ENCODE measurements around the gene LZTS3.
"Not testable (repeated sequence)": the region's sequence is repeated elsewhere in the genome, so short reads cannot be mapped to it uniquely, and the experiment has no call there.

DNA sequence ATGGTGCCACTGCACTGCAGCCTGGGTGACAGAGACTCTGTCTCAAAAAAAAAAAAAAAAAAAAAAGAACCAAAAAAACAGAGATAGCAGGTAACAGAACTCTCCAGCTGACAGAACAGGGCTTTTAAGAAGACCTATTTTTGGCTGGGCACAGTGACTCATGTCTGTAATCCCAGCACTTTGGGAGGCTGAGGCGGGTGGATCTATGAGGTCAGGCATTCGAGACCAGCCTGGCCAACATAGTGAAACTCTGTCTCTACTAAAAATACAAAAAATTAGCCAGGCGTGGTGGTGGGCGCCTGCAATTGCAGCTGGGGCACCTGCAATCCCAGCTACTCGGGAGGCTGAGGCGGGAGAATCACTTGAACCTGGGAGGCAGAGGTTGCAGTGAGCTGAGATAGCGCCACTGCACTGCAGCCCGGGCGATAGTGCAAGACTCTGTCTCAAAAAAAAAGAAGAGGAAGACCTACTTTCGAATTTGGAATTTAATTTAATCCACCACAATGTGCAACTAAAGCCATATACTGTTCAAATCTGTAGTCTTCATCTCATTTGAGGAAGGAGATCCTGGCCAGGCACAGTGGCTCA, 21.2 kb downstream of the LZTS3 start:
- TF ChIP-seq PRDM1 (tag by site-specific recombination; IDR thresholded peaks at IDR 0.05); IKZF3 (tag by site-specific recombination; IDR thresholded peaks at IDR 0.05); ZNF37A (tag by site-specific recombination; IDR thresholded peaks at IDR 0.05); ZBTB49 (tag by site-specific recombination; IDR thresholded peaks at IDR 0.05; ENCODE audit: low read depth); CTCF (tag by site-specific recombination; IDR thresholded peaks at IDR 0.05); ZNF624 (tag by site-specific recombination; IDR thresholded peaks at IDR 0.05); YY1 (tag by site-specific recombination; IDR thresholded peaks at IDR 0.05); SP2 (tag by site-specific recombination; IDR thresholded peaks at IDR 0.05); ZSCAN18 (tag by site-specific recombination; IDR thresholded peaks at IDR 0.05); TCF7L2 (IDR thresholded peaks at IDR 0.05; ENCODE audit: borderline replicate concordance, low read depth, low read length): not testable (repeated sequence)
- TF ChIP-seq, protein P1, sequence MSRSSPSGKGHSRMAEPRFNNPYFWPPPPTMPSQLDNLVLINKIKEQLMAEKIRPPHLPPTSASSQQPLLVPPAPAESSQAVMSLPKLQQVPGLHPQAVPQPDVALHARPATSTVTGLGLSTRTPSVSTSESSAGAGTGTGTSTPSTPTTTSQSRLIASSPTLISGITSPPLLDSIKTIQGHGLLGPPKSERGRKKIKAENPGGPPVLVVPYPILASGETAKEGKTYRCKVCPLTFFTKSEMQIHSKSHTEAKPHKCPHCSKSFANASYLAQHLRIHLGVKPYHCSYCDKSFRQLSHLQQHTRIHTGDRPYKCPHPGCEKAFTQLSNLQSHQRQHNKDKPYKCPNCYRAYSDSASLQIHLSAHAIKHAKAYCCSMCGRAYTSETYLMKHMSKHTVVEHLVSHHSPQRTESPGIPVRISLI (tag by site-specific recombination; IDR thresholded peaks at IDR 0.05): not testable (repeated sequence)
- TF ChIP-seq, protein P2, sequence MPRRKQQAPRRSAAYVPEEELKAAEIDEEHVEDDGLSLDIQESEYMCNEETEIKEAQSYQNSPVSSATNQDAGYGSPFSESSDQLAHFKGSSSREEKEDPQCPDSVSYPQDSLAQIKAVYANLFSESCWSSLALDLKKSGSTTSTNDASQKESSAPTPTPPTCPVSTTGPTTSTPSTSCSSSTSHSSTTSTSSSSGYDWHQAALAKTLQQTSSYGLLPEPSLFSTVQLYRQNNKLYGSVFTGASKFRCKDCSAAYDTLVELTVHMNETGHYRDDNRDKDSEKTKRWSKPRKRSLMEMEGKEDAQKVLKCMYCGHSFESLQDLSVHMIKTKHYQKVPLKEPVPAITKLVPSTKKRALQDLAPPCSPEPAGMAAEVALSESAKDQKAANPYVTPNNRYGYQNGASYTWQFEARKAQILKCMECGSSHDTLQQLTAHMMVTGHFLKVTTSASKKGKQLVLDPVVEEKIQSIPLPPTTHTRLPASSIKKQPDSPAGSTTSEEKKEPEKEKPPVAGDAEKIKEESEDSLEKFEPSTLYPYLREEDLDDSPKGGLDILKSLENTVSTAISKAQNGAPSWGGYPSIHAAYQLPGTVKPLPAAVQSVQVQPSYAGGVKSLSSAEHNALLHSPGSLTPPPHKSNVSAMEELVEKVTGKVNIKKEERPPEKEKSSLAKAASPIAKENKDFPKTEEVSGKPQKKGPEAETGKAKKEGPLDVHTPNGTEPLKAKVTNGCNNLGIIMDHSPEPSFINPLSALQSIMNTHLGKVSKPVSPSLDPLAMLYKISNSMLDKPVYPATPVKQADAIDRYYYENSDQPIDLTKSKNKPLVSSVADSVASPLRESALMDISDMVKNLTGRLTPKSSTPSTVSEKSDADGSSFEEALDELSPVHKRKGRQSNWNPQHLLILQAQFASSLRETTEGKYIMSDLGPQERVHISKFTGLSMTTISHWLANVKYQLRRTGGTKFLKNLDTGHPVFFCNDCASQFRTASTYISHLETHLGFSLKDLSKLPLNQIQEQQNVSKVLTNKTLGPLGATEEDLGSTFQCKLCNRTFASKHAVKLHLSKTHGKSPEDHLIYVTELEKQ (tag by site-specific recombination; IDR thresholded peaks at IDR 0.05; ENCODE audit: borderline replicate concordance): not testable (repeated sequence)
